Endodermal cell (in vitro differentiated cells): ENCODE results near the gene RTN1. TPM values are rescaled to one million over a fixed set of nuclear protein-coding genes. Genes with fewer than 3 reads are reported as not detected.

Source experiments
- DNase-seq: peaks from one replicate; pipeline ENCODE4 v3.0.0-alpha.2; 2017
- H3K27ac ChIP-seq: 2 replicates; pipeline ENCODE4 v1.5.1; 2013; ENCODE audit warnings: mild to moderate bottlenecking, low read depth, low read length, moderate library complexity
- H3K27me3 ChIP-seq: 2 replicates; pipeline ENCODE4 v1.6.1; 2013; ENCODE audit warnings: mild to moderate bottlenecking, low read length, moderate library complexity; ENCODE audit not compliant: insufficient read depth, control insufficient read depth, poor library complexity, severe bottlenecking
- H3K36me3 ChIP-seq: 2 replicates; pipeline ENCODE4 v1.7.0; 2013; ENCODE audit warnings: mild to moderate bottlenecking, low read length, moderate library complexity; ENCODE audit not compliant: control insufficient read depth, insufficient read depth
- H3K4me1 ChIP-seq: one replicate; pipeline ENCODE4 v1.7.0; 2013; ENCODE audit warnings: low read length; ENCODE audit not compliant: control insufficient read depth, insufficient read depth
- H3K4me3 ChIP-seq: 2 replicates; pipeline ENCODE4 v1.5.1; 2013; ENCODE audit warnings: mild to moderate bottlenecking, low read length, moderate library complexity
- H3K9ac ChIP-seq: 2 replicates; pipeline ENCODE4 v1.6.1; 2013; ENCODE audit warnings: mild to moderate bottlenecking, low read length, moderate library complexity; ENCODE audit not compliant: poor library complexity, severe bottlenecking; ENCODE audit errors: extremely low read depth
- H3K9me3 ChIP-seq: 2 replicates; pipeline ENCODE4 v1.6.1; 2013; ENCODE audit warnings: mild to moderate bottlenecking, low read length, moderate library complexity; ENCODE audit not compliant: control insufficient read depth
- H3K27ac Mint-ChIP-seq: 2 replicates; pipeline ENCODE4 v1.8.0; 2020; ENCODE audit warnings: mixed read lengths
- H3K27me3 Mint-ChIP-seq: 2 replicates; pipeline ENCODE4 v1.8.0; 2021; ENCODE audit warnings: mild to moderate bottlenecking, mixed read lengths; ENCODE audit not compliant: insufficient read depth
- H3K36me3 Mint-ChIP-seq: 2 replicates; pipeline ENCODE4 v1.8.0; 2020; ENCODE audit warnings: low read depth, mixed read lengths
- H3K4me1 Mint-ChIP-seq: 2 replicates; pipeline ENCODE4 v1.8.0; 2020; ENCODE audit warnings: mixed read lengths
- H3K4me3 Mint-ChIP-seq: 2 replicates; pipeline ENCODE4 v1.8.0; 2020; ENCODE audit warnings: mild to moderate bottlenecking, moderate library complexity, mixed read lengths
- H3K9me3 Mint-ChIP-seq: 2 replicates; pipeline ENCODE4 v1.8.0; 2020; ENCODE audit warnings: mild to moderate bottlenecking, mixed read lengths
- CTCF ChIP-seq: fragments of 200-600 bp; sonication (generic); conservative IDR thresholded peaks from 2 replicates; pipeline ENCODE4 v1.5.0; 2021; ENCODE audit warnings: antibody characterized with exemption, mild to moderate bottlenecking
- WGBS, 2 experiments: methylation state at CpG; one replicate each; pipeline versions ENCODE4 v1.1.5 to v1.1.7; 2013; ENCODE audit warnings: missing lambda C conversion rate in 2 of 2, mixed read lengths in 1 of 2; ENCODE audit not compliant: insufficient coverage in 1 of 2, insufficient read length in 1 of 2; 5-methylcytosine and 5-hydroxymethylcytosine counted together
- total RNA-seq, 2 donors: library from RNA; stranded (reverse); fragmentation: NEBNext Ultra II Directional in 1 of 2; extraction: Animal tissue kit (Norgen Biotek cat#: 25700) in 1 of 2; gene quantifications; 2 replicates in 1 of 2; 3 replicates in 1 of 2; pipeline ENCODE4 v1.2.1, GENCODE V29; 2021

Gene RTN1
- total RNA-seq, 2 donors from 2014 or later = 5.5 to 5.9 TPM

DNA sequence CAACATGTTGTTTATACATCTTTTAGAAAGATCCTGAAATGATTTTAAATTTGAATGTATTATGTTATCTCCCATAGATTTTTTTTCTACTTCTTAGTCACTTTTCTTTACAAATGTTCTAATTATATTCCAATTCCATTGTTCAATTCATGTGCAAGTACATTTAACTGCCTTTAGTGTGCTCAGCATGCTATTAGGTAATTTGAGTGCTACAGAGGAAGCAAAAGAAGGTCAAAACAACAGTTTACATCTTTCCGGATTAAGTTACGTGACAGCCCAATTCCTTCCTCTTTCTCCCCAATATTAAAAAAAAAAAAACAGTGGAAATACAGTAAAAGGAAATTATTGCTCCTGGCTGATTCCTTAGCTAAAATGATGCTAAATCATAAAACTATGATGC lies 98.3 kb downstream of the RTN1 start:
- Mint-ChIP-seq H3K27me3 (no peaks in the 10 kb centered on the region), H3K9me3 (no peaks in the 10 kb centered on the region), H3K4me1 (peaks cover 27% of the 10 kb centered on the region), H3K4me3 (no peak overlapping the region), H3K36me3 (no peaks in the 10 kb centered on the region), H3K27ac (no peak overlapping the region)
- DNase-seq = no peak
- whole genome bisulfite sequencing, 2 experiments = 56% methylated on average over 2 of the region's 2 CpGs; no CpG with 5 or more reads in 1 of the 2 experiments
- Histone ChIP-seq H3K27ac (no peak overlapping the region), H3K9ac (no peak overlapping the region), H3K27me3 (peaks cover 5% of the 10 kb centered on the region), H3K9me3 (no peaks in the 10 kb centered on the region), H3K4me1 (peaks cover 8% of the 10 kb centered on the region), H3K4me3 (no peak overlapping the region), H3K36me3 (no peaks in the 10 kb centered on the region)
- TF ChIP-seq CTCF = no peak

- Histone ChIP-seq H3K4me1 (peaks cover 8% of the 10 kb centered on the region), H3K36me3 (no peaks in the 10 kb centered on the region), H3K4me3 (no peak overlapping the region), H3K9ac (no peak overlapping the region), H3K27ac (no peak overlapping the region), H3K9me3 (no peaks in the 10 kb centered on the region), H3K27me3 (peaks cover 5% of the 10 kb centered on the region)
- H3K27me3 Mint-ChIP-seq = no peaks in the 10 kb centered on the region
- H3K36me3 Mint-ChIP-seq = no peaks in the 10 kb centered on the region
- no peak overlapping the region for H3K4me3 Mint-ChIP-seq
- H3K9me3 Mint-ChIP-seq = no peaks in the 10 kb centered on the region
- H3K4me1 Mint-ChIP-seq = peaks cover 31% of the 10 kb centered on the region
- no peak for TF ChIP-seq CTCF
- 100% methylated on average over 1 of the region's 2 CpGs; no CpG with 5 or more reads in 1 of the 2 experiments for WGBS, 2 experiments
- no peak overlapping the region for H3K27ac Mint-ChIP-seq
- DNase-seq = no peak
Observed at GRCh38 chr14:59771577-59771976, 99.0 kb downstream of the RTN1 start.

GRCh38 chr14:59769586-59769985 lies 101.0 kb downstream of the RTN1 start:
- no peak for TF ChIP-seq CTCF
- Histone ChIP-seq H3K4me3 (no peak overlapping the region), H3K4me1 (peaks cover 8% of the 10 kb centered on the region), H3K27me3 (peaks cover under 1% of the 10 kb centered on the region), H3K36me3 (no peaks in the 10 kb centered on the region), H3K9ac (no peak overlapping the region), H3K9me3 (no peaks in the 10 kb centered on the region), H3K27ac (no peak overlapping the region)
- H3K4me1 Mint-ChIP-seq = peaks cover 31% of the 10 kb centered on the region
- no peak overlapping the region for H3K4me3 Mint-ChIP-seq
- no peaks in the 10 kb centered on the region for H3K36me3 Mint-ChIP-seq
- no peak for DNase-seq
- H3K27ac Mint-ChIP-seq = no peak overlapping the region
- no peaks in the 10 kb centered on the region for H3K9me3 Mint-ChIP-seq
- 60 to 67% methylated on average over 1 to 2 of the region's 2 CpGs for WGBS, 2 experiments
- no peaks in the 10 kb centered on the region for H3K27me3 Mint-ChIP-seq
